Effector memory CD4-positive, alpha-beta T cell (primary cell): Measurements from ENCODE around the gene TRPV2.
"Not testable (repeated sequence)": the region's sequence is repeated elsewhere in the genome, so short reads cannot be mapped to it uniquely, and the experiment has no call there.

Experiments
- DNase-seq, 3 donors: peaks; one replicate each; pipeline ENCODE4 v3.0.0-alpha.2; 2020
- H3K27ac ChIP-seq: 2 replicates; pipeline ENCODE4 v1.7.0; 2013; ENCODE audit warnings: mild to moderate bottlenecking, low read length, moderate library complexity; ENCODE audit not compliant: insufficient read depth, poor library complexity, severe bottlenecking
- H3K27me3 ChIP-seq: replicated peaks from 2 replicates; pipeline ENCODE4 v1.7.0; 2013; ENCODE audit warnings: mild to moderate bottlenecking, low read length; ENCODE audit not compliant: insufficient read depth, control insufficient read depth, poor library complexity, severe bottlenecking
- H3K36me3 ChIP-seq: 2 replicates; pipeline ENCODE4 v1.7.0; 2013; ENCODE audit warnings: mild to moderate bottlenecking, low read length, moderate library complexity; ENCODE audit not compliant: control insufficient read depth, insufficient read depth
- H3K4me1 ChIP-seq: 2 replicates; pipeline ENCODE4 v1.7.0; 2013; ENCODE audit warnings: low read length, mild to moderate bottlenecking; ENCODE audit not compliant: control insufficient read depth, insufficient read depth, poor library complexity, severe bottlenecking
- H3K4me3 ChIP-seq: 2 replicates; pipeline ENCODE4 v1.7.0; 2013; ENCODE audit warnings: low read length, low read depth, mild to moderate bottlenecking; ENCODE audit not compliant: insufficient read depth, poor library complexity, severe bottlenecking
- H3K9me3 ChIP-seq: 2 replicates; pipeline ENCODE4 v1.7.0; 2013; ENCODE audit warnings: mild to moderate bottlenecking, low read length, moderate library complexity; ENCODE audit not compliant: control insufficient read depth

Gene TRPV2

GRCh38 chr17:16383216-16383615 lies 32.2 kb upstream of the TRPV2 start:
- no peak overlapping the region for H3K27ac ChIP-seq
- H3K4me3 ChIP-seq, result no peak overlapping the region
- no peak for DNase-seq
- no peaks in the 10 kb centered on the region for H3K27me3 ChIP-seq
- peaks cover 15% of the 10 kb centered on the region for H3K36me3 ChIP-seq
- H3K9me3 ChIP-seq, result no peaks in the 10 kb centered on the region
- H3K4me1 ChIP-seq, result peaks cover 7% of the 10 kb centered on the region

GRCh38 chr17:16383772-16384287 lies 31.5 kb upstream of the TRPV2 start:
- DNase-seq, result no peak
- Histone ChIP-seq H3K36me3 (peaks cover 15% of the 10 kb centered on the region), H3K4me3 (no peak overlapping the region), H3K4me1 (peaks cover 7% of the 10 kb centered on the region), H3K27ac (peak overlapping the region; percentile 12), H3K9me3 (no peaks in the 10 kb centered on the region), H3K27me3 (no peaks in the 10 kb centered on the region)

DNA sequence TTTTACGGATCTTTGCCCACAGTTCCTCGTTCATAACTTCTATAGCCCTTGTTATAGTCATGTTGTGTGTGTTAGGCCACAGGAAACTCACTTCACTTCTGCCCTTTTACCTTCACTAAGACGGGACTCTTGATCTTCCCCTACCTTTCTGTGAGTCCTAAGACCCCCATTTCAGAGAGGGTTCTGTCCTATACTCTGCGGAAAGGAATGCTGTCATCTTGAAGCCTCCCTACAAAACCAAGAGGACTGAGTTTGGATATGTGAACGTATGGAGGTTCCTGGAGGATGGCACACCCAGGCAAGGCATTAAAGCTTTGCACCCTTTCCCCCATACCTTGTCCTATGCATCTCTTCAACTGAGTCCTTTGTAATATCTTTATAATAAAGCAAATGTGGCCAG lies 30.8 kb upstream of the TRPV2 start:
- H3K27me3 ChIP-seq, result no peaks in the 10 kb centered on the region
- H3K4me1 ChIP-seq, result peaks cover 7% of the 10 kb centered on the region
- no peak overlapping the region for H3K27ac ChIP-seq
- peaks cover 15% of the 10 kb centered on the region for H3K36me3 ChIP-seq
- H3K4me3 ChIP-seq, result no peak overlapping the region
- no peaks in the 10 kb centered on the region for H3K9me3 ChIP-seq
- no peak for DNase-seq

DNA sequence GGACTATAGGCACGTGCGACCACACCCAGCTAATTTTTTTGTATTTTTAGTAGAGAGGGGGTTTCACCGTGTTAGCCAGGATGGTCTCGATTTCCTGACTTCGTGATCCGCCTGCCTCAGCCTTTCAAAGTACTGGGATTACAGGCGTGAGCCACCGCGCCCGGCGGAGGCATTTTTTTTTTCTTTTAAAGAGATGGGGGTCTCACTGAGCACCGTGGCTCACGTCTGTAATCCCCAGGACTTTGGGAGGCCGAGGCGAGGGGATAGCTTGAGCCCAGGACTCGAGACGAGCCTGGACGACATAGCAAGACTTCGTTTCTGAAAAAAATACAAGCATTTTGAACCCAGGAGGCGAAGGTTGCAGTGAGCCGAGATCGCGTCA lies 29.3 kb upstream of the TRPV2 start:
- H3K27ac ChIP-seq, H3K27me3 ChIP-seq, H3K4me1 ChIP-seq, DNase-seq, H3K9me3 ChIP-seq: not testable (repeated sequence)
- H3K36me3 ChIP-seq, result peaks cover 15% of the 10 kb centered on the region
- peak overlapping the region; percentile 69 for H3K4me3 ChIP-seq

- no peaks in the 10 kb centered on the region for H3K27me3 ChIP-seq
- H3K9me3 ChIP-seq, result no peaks in the 10 kb centered on the region
- H3K27ac ChIP-seq, result no peak overlapping the region
- no peak overlapping the region for H3K4me3 ChIP-seq
- no peaks in the 10 kb centered on the region for H3K36me3 ChIP-seq
- no peaks in the 10 kb centered on the region for H3K4me1 ChIP-seq
- DNase-seq, result no peak
These were observed 23.9 kb upstream of the TRPV2 start for GRCh38 chr17:16391451-16391850.

- not testable (repeated sequence) for DNase-seq, H3K36me3 ChIP-seq, H3K27me3 ChIP-seq, H3K4me3 ChIP-seq, H3K9me3 ChIP-seq, H3K4me1 ChIP-seq, H3K27ac ChIP-seq
These were observed 22.9 kb upstream of the TRPV2 start for GRCh38 chr17:16392491-16392890.

DNA sequence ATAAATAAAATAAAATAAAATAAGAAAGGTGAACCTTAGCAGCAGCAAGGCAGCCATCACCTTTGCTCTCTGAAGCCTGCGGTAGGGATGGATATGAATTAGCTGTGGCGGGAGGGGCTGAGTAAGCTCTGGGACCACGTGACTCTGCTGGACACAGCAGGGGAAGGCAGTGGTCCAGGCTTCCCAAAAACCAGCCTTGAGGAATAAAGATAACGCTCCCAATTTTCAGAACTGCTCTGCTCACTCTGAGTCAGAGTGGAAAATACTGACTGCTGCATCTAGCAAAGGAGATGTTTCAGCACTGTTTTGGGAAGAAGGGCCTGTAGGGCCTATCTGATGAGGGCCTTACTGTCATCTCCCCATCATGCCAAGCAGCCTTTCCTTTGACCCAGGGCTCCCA lies 19.5 kb upstream of the TRPV2 start:
- not testable (repeated sequence) for H3K4me1 ChIP-seq

DNA sequence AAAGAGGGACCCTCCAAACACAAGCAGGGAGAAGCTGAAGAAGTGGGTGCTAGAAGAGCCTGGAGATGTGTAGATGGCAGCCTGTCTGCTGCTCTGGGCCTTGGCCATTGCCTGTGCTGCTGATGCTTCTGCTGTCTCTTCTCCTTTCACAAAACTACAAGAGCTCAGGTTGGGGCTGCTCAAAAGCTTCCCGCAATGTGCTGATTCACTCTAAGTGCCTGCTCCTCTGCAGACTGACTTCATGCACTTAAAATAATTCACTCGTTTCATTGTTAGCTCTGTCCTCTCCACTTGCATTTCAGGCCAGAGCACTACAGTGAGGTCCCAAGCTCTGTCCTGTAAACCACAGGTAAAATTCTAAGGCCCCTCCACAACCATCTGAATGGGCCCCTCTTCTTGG lies 18.7 kb upstream of the TRPV2 start:
- not testable (repeated sequence) for DNase-seq, H3K9me3 ChIP-seq, H3K4me3 ChIP-seq, H3K36me3 ChIP-seq, H3K27ac ChIP-seq, H3K4me1 ChIP-seq, H3K27me3 ChIP-seq

More for the DNA sequence above, 19.5 kb upstream of the TRPV2 start:
- not testable (repeated sequence) for H3K27ac ChIP-seq, H3K27me3 ChIP-seq, H3K4me3 ChIP-seq, DNase-seq, H3K36me3 ChIP-seq, H3K9me3 ChIP-seq

- no peak overlapping the region for H3K4me3 ChIP-seq
- H3K36me3 ChIP-seq, result no peaks in the 10 kb centered on the region
- DNase-seq, result no peak
- H3K27ac ChIP-seq, result no peak overlapping the region
- no peaks in the 10 kb centered on the region for H3K9me3 ChIP-seq
- no peaks in the 10 kb centered on the region for H3K27me3 ChIP-seq
- H3K4me1 ChIP-seq, result no peaks in the 10 kb centered on the region
These were observed 16.8 kb upstream of the TRPV2 start for GRCh38 chr17:16398270-16399267.

DNA sequence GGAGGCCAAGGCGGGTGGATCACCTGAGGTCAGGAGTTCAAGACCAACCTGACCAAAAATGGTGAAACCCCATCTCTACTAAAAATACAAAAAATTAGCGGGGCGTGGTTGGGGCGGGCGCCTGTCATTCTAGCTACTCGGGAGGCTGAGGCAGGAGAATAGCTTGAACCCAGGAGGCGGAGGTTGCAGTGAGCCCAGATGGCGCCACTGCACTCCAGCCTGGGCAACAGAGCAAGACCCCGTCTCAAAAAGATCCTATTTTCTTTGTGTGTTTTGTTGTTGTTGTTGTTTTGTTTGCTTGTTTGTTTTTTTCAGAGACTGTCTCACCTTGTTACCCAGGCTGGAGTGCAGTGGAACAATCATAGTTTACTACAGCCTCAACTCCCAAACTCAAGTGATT lies 11.5 kb upstream of the TRPV2 start:
- H3K36me3 ChIP-seq, DNase-seq, H3K4me1 ChIP-seq, H3K4me3 ChIP-seq, H3K27ac ChIP-seq, H3K9me3 ChIP-seq, H3K27me3 ChIP-seq: not testable (repeated sequence)
